ENCODE measurements around the gene NSUN6.
"Not testable (repeated sequence)": the region's sequence is repeated elsewhere in the genome, so short reads cannot be mapped to it uniquely, and the experiment has no call there.

The NSUN6 gene

GRCh38 chr10:18607503-18608378 is 43.6 kb downstream of the NSUN6 start:
- DNase-seq: no peak

- DNase-seq: no peak
Observed at GRCh38 chr10:18606051-18606695, 45.2 kb downstream of the NSUN6 start.

- DNase-seq: no peak
Observed at GRCh38 chr10:18601321-18601720, 50.1 kb downstream of the NSUN6 start.

- no peak for DNase-seq
Observed at GRCh38 chr10:18599392-18599791, 52.0 kb downstream of the NSUN6 start.

GRCh38 chr10:18594574-18595156 is 56.7 kb downstream of the NSUN6 start:
- DNase-seq: no peak

- DNase-seq: not testable (repeated sequence)
Observed at GRCh38 chr10:18591141-18591540, 60.2 kb downstream of the NSUN6 start.

GRCh38 chr10:18586637-18587036 is 64.8 kb downstream of the NSUN6 start:
- not testable (repeated sequence) for DNase-seq

GRCh38 chr10:18583575-18584270 is 67.7 kb downstream of the NSUN6 start:
- DNase-seq: no peak

GRCh38 chr10:18582803-18583202 is 68.6 kb downstream of the NSUN6 start:
- no peak for DNase-seq

GRCh38 chr10:18577823-18578685 is 73.3 kb downstream of the NSUN6 start:
- no peak for DNase-seq

GRCh38 chr10:18576586-18576985 is 74.8 kb downstream of the NSUN6 start:
- no peak for DNase-seq

GRCh38 chr10:18572959-18573561 is 78.3 kb downstream of the NSUN6 start:
- DNase-seq: no peak

- no peak for DNase-seq
Observed at GRCh38 chr10:18571780-18572179, 79.6 kb downstream of the NSUN6 start.

GRCh38 chr10:18571076-18571475 is 80.3 kb downstream of the NSUN6 start:
- DNase-seq: no peak

GRCh38 chr10:18570386-18570785 is 81.0 kb downstream of the NSUN6 start:
- DNase-seq: not testable (repeated sequence)

GRCh38 chr10:18567343-18567856 is 84.0 kb downstream of the NSUN6 start:
- no peak for DNase-seq

GRCh38 chr10:18566177-18566576 is 85.2 kb downstream of the NSUN6 start:
- no peak for DNase-seq

GRCh38 chr10:18565006-18565405 is 86.4 kb downstream of the NSUN6 start:
- no peak for DNase-seq

GRCh38 chr10:18563003-18563726 is 88.2 kb downstream of the NSUN6 start:
- DNase-seq: no peak

- DNase-seq: no peak
Observed at GRCh38 chr10:18561861-18562551, 89.4 kb downstream of the NSUN6 start.
